IMR-90 (cell line): ENCODE data around the gene OR6C65.

Experiments
- BHLHE40 ChIP-seq: fragments of 150-350 bp; IDR thresholded peaks from 2 replicates; pipeline ENCODE4 v1.6.1; 2016; ENCODE audit warnings: mild to moderate bottlenecking, low read depth, low read length
- CEBPB ChIP-seq: IDR thresholded peaks from 2 replicates; pipeline ENCODE4 v1.6.1; 2012; ENCODE audit warnings: low read depth, low read length, improper control_type of control experiment
- MAFK ChIP-seq: IDR thresholded peaks from 2 replicates; pipeline ENCODE4 v1.6.1; 2012; ENCODE audit warnings: low read depth, low read length, improper control_type of control experiment
- MAZ ChIP-seq: IDR thresholded peaks from 2 replicates; pipeline ENCODE4 v1.6.1; 2012; ENCODE audit warnings: low read depth, mild to moderate bottlenecking, low read length, improper control_type of control experiment, moderate library complexity, borderline replicate concordance
- MXI1 ChIP-seq: IDR thresholded peaks from 2 replicates; pipeline ENCODE4 v1.6.1; 2012; ENCODE audit warnings: low read depth, mild to moderate bottlenecking, low read length, moderate library complexity, borderline replicate concordance
- POLR2A ChIP-seq: IDR thresholded peaks from 2 replicates; pipeline ENCODE4 v1.6.1; 2012; ENCODE audit warnings: mild to moderate bottlenecking, low read depth, low read length
- RAD21 ChIP-seq: IDR thresholded peaks from 2 replicates; pipeline ENCODE4 v1.6.1; 2012; ENCODE audit warnings: low read length, improper control_type of control experiment
- RFX5 ChIP-seq: IDR thresholded peaks from 2 replicates; pipeline ENCODE4 v1.8.0; 2012; ENCODE audit warnings: low read depth, mild to moderate bottlenecking, low read length, moderate library complexity
- SMC3 ChIP-seq: fragments of 150-350 bp; IDR thresholded peaks from 2 replicates; pipeline ENCODE4 v1.6.1; 2016; ENCODE audit warnings: low read depth, mild to moderate bottlenecking, antibody characterized with exemption, low read length, moderate library complexity
- TF ChIP-seq, protein P1 (sequence below): conservative IDR thresholded peaks from 2 replicates; pipeline ENCODE4 v1.5.1; 2012; ENCODE audit warnings: mild to moderate bottlenecking, low read depth, low read length, improper control_type of control experiment
- TF ChIP-seq, protein P2 (sequence below): fragments of 150-350 bp; IDR thresholded peaks from 2 replicates; pipeline ENCODE4 v1.6.1; 2017; ENCODE audit warnings: mild to moderate bottlenecking, antibody characterized with exemption, low read length, low read depth
- TF ChIP-seq, protein P3 (sequence below): fragments of 150-350 bp; IDR thresholded peaks from 2 replicates; pipeline ENCODE4 v1.6.1; 2016; ENCODE audit warnings: low read depth, mild to moderate bottlenecking, low read length, moderate library complexity, borderline replicate concordance

DNA sequence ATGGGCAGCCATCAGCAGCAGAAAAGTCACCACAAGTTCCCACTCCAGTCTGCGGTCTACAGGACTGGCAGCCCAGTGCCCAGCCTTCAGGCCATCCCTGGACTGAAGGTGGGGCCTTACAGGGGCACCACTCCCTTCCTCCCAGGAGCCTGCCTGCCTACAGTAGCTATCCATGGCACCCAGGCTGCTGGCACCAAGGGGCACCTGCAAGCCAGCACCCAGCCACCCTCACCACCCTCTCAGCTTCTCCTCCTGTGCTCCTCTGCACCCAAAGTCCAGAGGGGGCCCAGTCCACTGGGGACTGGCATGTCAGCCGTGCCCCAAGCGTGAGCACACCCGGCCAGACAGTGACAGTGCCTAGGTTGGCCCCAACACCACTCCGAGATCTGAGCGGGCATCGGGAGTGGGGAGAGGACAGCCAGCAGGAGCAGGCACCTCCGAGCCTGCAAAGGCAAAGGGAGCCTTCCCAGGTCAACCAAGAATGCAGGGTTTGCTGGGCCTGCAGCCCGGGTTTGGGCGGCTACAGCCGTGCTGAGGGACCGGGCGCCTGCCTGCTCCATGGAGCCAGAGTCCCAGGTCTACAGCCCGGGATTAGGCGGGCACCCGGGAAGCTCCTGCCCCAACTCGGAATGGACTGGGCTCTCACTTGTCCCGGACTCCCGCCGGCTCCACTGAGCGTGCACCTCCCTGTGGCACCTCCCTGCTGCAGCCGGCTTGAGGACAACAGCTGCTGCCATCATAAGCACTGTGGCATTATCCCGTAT is 8.1 kb upstream of the OR6C65 start:
- TF ChIP-seq, protein P1, sequence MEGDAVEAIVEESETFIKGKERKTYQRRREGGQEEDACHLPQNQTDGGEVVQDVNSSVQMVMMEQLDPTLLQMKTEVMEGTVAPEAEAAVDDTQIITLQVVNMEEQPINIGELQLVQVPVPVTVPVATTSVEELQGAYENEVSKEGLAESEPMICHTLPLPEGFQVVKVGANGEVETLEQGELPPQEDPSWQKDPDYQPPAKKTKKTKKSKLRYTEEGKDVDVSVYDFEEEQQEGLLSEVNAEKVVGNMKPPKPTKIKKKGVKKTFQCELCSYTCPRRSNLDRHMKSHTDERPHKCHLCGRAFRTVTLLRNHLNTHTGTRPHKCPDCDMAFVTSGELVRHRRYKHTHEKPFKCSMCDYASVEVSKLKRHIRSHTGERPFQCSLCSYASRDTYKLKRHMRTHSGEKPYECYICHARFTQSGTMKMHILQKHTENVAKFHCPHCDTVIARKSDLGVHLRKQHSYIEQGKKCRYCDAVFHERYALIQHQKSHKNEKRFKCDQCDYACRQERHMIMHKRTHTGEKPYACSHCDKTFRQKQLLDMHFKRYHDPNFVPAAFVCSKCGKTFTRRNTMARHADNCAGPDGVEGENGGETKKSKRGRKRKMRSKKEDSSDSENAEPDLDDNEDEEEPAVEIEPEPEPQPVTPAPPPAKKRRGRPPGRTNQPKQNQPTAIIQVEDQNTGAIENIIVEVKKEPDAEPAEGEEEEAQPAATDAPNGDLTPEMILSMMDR = no peak
- TF ChIP-seq POLR2A = no peak
- TF ChIP-seq MAFK = no peak
- no peak for TF ChIP-seq CEBPB
- TF ChIP-seq RAD21 = no peak
- TF ChIP-seq, protein P2, sequence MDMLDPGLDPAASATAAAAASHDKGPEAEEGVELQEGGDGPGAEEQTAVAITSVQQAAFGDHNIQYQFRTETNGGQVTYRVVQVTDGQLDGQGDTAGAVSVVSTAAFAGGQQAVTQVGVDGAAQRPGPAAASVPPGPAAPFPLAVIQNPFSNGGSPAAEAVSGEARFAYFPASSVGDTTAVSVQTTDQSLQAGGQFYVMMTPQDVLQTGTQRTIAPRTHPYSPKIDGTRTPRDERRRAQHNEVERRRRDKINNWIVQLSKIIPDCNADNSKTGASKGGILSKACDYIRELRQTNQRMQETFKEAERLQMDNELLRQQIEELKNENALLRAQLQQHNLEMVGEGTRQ = no peak
- TF ChIP-seq, protein P3, sequence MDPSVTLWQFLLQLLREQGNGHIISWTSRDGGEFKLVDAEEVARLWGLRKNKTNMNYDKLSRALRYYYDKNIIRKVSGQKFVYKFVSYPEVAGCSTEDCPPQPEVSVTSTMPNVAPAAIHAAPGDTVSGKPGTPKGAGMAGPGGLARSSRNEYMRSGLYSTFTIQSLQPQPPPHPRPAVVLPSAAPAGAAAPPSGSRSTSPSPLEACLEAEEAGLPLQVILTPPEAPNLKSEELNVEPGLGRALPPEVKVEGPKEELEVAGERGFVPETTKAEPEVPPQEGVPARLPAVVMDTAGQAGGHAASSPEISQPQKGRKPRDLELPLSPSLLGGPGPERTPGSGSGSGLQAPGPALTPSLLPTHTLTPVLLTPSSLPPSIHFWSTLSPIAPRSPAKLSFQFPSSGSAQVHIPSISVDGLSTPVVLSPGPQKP = no peak
- TF ChIP-seq BHLHE40 = no peak
- TF ChIP-seq RFX5 = no peak
- TF ChIP-seq MXI1 = no peak
- no peak for TF ChIP-seq SMC3
- no peak for TF ChIP-seq MAZ
